ENCODE measurements around the gene NDUFAF2.
"Not testable (repeated sequence)": the region's sequence is repeated elsewhere in the genome, so short reads cannot be mapped to it uniquely, and the experiment has no call there.

Gene NDUFAF2

GRCh38 chr5:60958088-60958487 is 13.1 kb downstream of the NDUFAF2 start:
- Histone ChIP-seq H3K4me1 (ENCODE audit: control insufficient read depth, insufficient read depth, low read length, unreplicated experiment) (peaks cover 14% of the 10 kb centered on the region), H2AFZ (ENCODE audit: low read length, unreplicated experiment) (no peak overlapping the region), H3K79me2 (ENCODE audit: control insufficient read depth, insufficient read depth, low read length, unreplicated experiment) (peaks cover 59% of the 10 kb centered on the region), H3K4me3 (ENCODE audit: low read depth, low read length) (no peak overlapping the region), H3K36me3 (ENCODE audit: insufficient read depth, low read length) (no peaks in the 10 kb centered on the region), H3K27ac (ENCODE audit: low read depth, low read length) (no peak overlapping the region), H3K27me3 (ENCODE audit: insufficient read depth, low read length) (no peaks in the 10 kb centered on the region)

GRCh38 chr5:60958712-60959111 is 13.7 kb downstream of the NDUFAF2 start:
- no peaks in the 10 kb centered on the region for H3K36me3 ChIP-seq (ENCODE audit: insufficient read depth, low read length)
- H3K4me1 ChIP-seq (ENCODE audit: control insufficient read depth, insufficient read depth, low read length, unreplicated experiment), result peaks cover 14% of the 10 kb centered on the region
- no peak overlapping the region for H2AFZ ChIP-seq (ENCODE audit: low read length, unreplicated experiment)
- H3K4me3 ChIP-seq (ENCODE audit: low read depth, low read length), result no peak overlapping the region
- H3K27me3 ChIP-seq (ENCODE audit: insufficient read depth, low read length), result no peaks in the 10 kb centered on the region
- peaks cover 59% of the 10 kb centered on the region for H3K79me2 ChIP-seq (ENCODE audit: control insufficient read depth, insufficient read depth, low read length, unreplicated experiment)
- H3K27ac ChIP-seq (ENCODE audit: low read depth, low read length), result no peak overlapping the region

GRCh38 chr5:60959156-60959555 is 14.2 kb downstream of the NDUFAF2 start:
- no peak overlapping the region for H3K4me3 ChIP-seq (ENCODE audit: low read depth, low read length)
- H3K27me3 ChIP-seq (ENCODE audit: insufficient read depth, low read length), result no peaks in the 10 kb centered on the region
- H3K36me3 ChIP-seq (ENCODE audit: insufficient read depth, low read length), result no peaks in the 10 kb centered on the region
- peaks cover 57% of the 10 kb centered on the region for H3K79me2 ChIP-seq (ENCODE audit: control insufficient read depth, insufficient read depth, low read length, unreplicated experiment)
- H3K4me1 ChIP-seq (ENCODE audit: control insufficient read depth, insufficient read depth, low read length, unreplicated experiment), result peaks cover 14% of the 10 kb centered on the region
- H2AFZ ChIP-seq (ENCODE audit: low read length, unreplicated experiment), result no peak overlapping the region
- no peak overlapping the region for H3K27ac ChIP-seq (ENCODE audit: low read depth, low read length)

GRCh38 chr5:60960591-60960990 is 15.6 kb downstream of the NDUFAF2 start:
- no peak overlapping the region for H3K4me3 ChIP-seq (ENCODE audit: low read depth, low read length)
- H2AFZ ChIP-seq (ENCODE audit: low read length, unreplicated experiment), result no peak overlapping the region
- peaks cover 14% of the 10 kb centered on the region for H3K4me1 ChIP-seq (ENCODE audit: control insufficient read depth, insufficient read depth, low read length, unreplicated experiment)
- H3K27ac ChIP-seq (ENCODE audit: low read depth, low read length), result no peak overlapping the region
- no peaks in the 10 kb centered on the region for H3K27me3 ChIP-seq (ENCODE audit: insufficient read depth, low read length)
- peaks cover 53% of the 10 kb centered on the region for H3K79me2 ChIP-seq (ENCODE audit: control insufficient read depth, insufficient read depth, low read length, unreplicated experiment)
- H3K36me3 ChIP-seq (ENCODE audit: insufficient read depth, low read length), result no peaks in the 10 kb centered on the region

- Histone ChIP-seq H2AFZ (ENCODE audit: low read length, unreplicated experiment) (no peak overlapping the region), H3K4me3 (ENCODE audit: low read depth, low read length) (no peak overlapping the region), H3K27me3 (ENCODE audit: insufficient read depth, low read length) (no peaks in the 10 kb centered on the region), H3K4me1 (ENCODE audit: control insufficient read depth, insufficient read depth, low read length, unreplicated experiment) (peaks cover 14% of the 10 kb centered on the region), H3K27ac (ENCODE audit: low read depth, low read length) (no peak overlapping the region), H3K79me2 (ENCODE audit: control insufficient read depth, insufficient read depth, low read length, unreplicated experiment) (peaks cover 55% of the 10 kb centered on the region), H3K36me3 (ENCODE audit: insufficient read depth, low read length) (0 out of 2 replicates have a peak, but pooled peaks cover 8% of the 10 kb centered on the region)
These were observed 16.7 kb downstream of the NDUFAF2 start for GRCh38 chr5:60961685-60962084.

GRCh38 chr5:60972231-60972630 is 27.2 kb downstream of the NDUFAF2 start:
- Histone ChIP-seq H2AFZ (ENCODE audit: low read length, unreplicated experiment) (no peak overlapping the region), H3K79me2 (ENCODE audit: control insufficient read depth, insufficient read depth, low read length, unreplicated experiment) (peaks cover 50% of the 10 kb centered on the region), H3K4me1 (ENCODE audit: control insufficient read depth, insufficient read depth, low read length, unreplicated experiment) (no peaks in the 10 kb centered on the region), H3K4me3 (ENCODE audit: low read depth, low read length) (no peak overlapping the region), H3K27ac (ENCODE audit: low read depth, low read length) (no peak overlapping the region), H3K27me3 (ENCODE audit: insufficient read depth, low read length) (no peaks in the 10 kb centered on the region), H3K36me3 (ENCODE audit: insufficient read depth, low read length) (0 out of 2 replicates have a peak, but pooled peaks cover 2% of the 10 kb centered on the region)

GRCh38 chr5:60977956-60978737 is 33.1 kb downstream of the NDUFAF2 start:
- Histone ChIP-seq H3K27ac (ENCODE audit: low read depth, low read length) (no peak overlapping the region), H3K79me2 (ENCODE audit: control insufficient read depth, insufficient read depth, low read length, unreplicated experiment) (peaks cover 39% of the 10 kb centered on the region), H2AFZ (ENCODE audit: low read length, unreplicated experiment) (no peak overlapping the region), H3K4me3 (ENCODE audit: low read depth, low read length) (no peak overlapping the region), H3K4me1 (ENCODE audit: control insufficient read depth, insufficient read depth, low read length, unreplicated experiment) (no peaks in the 10 kb centered on the region), H3K36me3 (ENCODE audit: insufficient read depth, low read length) (no peaks in the 10 kb centered on the region), H3K27me3 (ENCODE audit: insufficient read depth, low read length) (no peaks in the 10 kb centered on the region)

- no peak overlapping the region for H3K4me3 ChIP-seq (ENCODE audit: low read depth, low read length)
- no peaks in the 10 kb centered on the region for H3K36me3 ChIP-seq (ENCODE audit: insufficient read depth, low read length)
- H2AFZ ChIP-seq (ENCODE audit: low read length, unreplicated experiment), result no peak overlapping the region
- H3K27me3 ChIP-seq (ENCODE audit: insufficient read depth, low read length), result no peaks in the 10 kb centered on the region
- peaks cover 35% of the 10 kb centered on the region for H3K79me2 ChIP-seq (ENCODE audit: control insufficient read depth, insufficient read depth, low read length, unreplicated experiment)
- H3K4me1 ChIP-seq (ENCODE audit: control insufficient read depth, insufficient read depth, low read length, unreplicated experiment), result no peaks in the 10 kb centered on the region
- H3K27ac ChIP-seq (ENCODE audit: low read depth, low read length), result no peak overlapping the region
These were observed 34.0 kb downstream of the NDUFAF2 start for GRCh38 chr5:60978968-60979367.

GRCh38 chr5:60980511-60980910 is 35.5 kb downstream of the NDUFAF2 start:
- no peaks in the 10 kb centered on the region for H3K27me3 ChIP-seq (ENCODE audit: insufficient read depth, low read length)
- H3K36me3 ChIP-seq (ENCODE audit: insufficient read depth, low read length), result no peaks in the 10 kb centered on the region
- peaks cover 25% of the 10 kb centered on the region for H3K79me2 ChIP-seq (ENCODE audit: control insufficient read depth, insufficient read depth, low read length, unreplicated experiment)
- no peak overlapping the region for H2AFZ ChIP-seq (ENCODE audit: low read length, unreplicated experiment)
- no peak overlapping the region for H3K27ac ChIP-seq (ENCODE audit: low read depth, low read length)
- H3K4me1 ChIP-seq (ENCODE audit: control insufficient read depth, insufficient read depth, low read length, unreplicated experiment), result no peaks in the 10 kb centered on the region
- no peak overlapping the region for H3K4me3 ChIP-seq (ENCODE audit: low read depth, low read length)

GRCh38 chr5:60982127-60982526 is 37.1 kb downstream of the NDUFAF2 start:
- not testable (repeated sequence) for H2AFZ ChIP-seq (ENCODE audit: low read length, unreplicated experiment); H3K27ac ChIP-seq (ENCODE audit: low read depth, low read length); H3K27me3 ChIP-seq (ENCODE audit: insufficient read depth, low read length); H3K4me1 ChIP-seq (ENCODE audit: control insufficient read depth, insufficient read depth, low read length, unreplicated experiment); H3K36me3 ChIP-seq (ENCODE audit: insufficient read depth, low read length); H3K4me3 ChIP-seq (ENCODE audit: low read depth, low read length)
- peaks cover 24% of the 10 kb centered on the region for H3K79me2 ChIP-seq (ENCODE audit: control insufficient read depth, insufficient read depth, low read length, unreplicated experiment)

- Histone ChIP-seq H3K27ac (ENCODE audit: low read depth, low read length) (no peak overlapping the region), H3K79me2 (ENCODE audit: control insufficient read depth, insufficient read depth, low read length, unreplicated experiment) (peaks cover 14% of the 10 kb centered on the region), H3K4me3 (ENCODE audit: low read depth, low read length) (no peak overlapping the region), H3K36me3 (ENCODE audit: insufficient read depth, low read length) (peaks cover 10% of the 10 kb centered on the region; the same call in 1 of the 2 replicates), H3K4me1 (ENCODE audit: control insufficient read depth, insufficient read depth, low read length, unreplicated experiment) (no peaks in the 10 kb centered on the region), H3K27me3 (ENCODE audit: insufficient read depth, low read length) (no peaks in the 10 kb centered on the region), H2AFZ (ENCODE audit: low read length, unreplicated experiment) (no peak overlapping the region)
These were observed 44.8 kb downstream of the NDUFAF2 start for GRCh38 chr5:60989790-60990189.

Data from ACC112 (cell line).